PC-9 (cell line): Measurements from ENCODE around the gene STK10.

Experiments
- CTCF ChIP-seq: fragments of 200-600 bp; sonication (generic); conservative IDR thresholded peaks from 2 replicates; pipeline ENCODE4 v1.6.1; 2017; ENCODE audit warnings: mixed run types, antibody characterized with exemption, mild to moderate bottlenecking, moderate library complexity
- EZH2 ChIP-seq: fragments of 200-600 bp; sonication (generic); IDR thresholded peaks from 2 replicates; pipeline ENCODE4 v1.8.0; 2017; ENCODE audit warnings: antibody characterized with exemption, low read depth

DNA sequence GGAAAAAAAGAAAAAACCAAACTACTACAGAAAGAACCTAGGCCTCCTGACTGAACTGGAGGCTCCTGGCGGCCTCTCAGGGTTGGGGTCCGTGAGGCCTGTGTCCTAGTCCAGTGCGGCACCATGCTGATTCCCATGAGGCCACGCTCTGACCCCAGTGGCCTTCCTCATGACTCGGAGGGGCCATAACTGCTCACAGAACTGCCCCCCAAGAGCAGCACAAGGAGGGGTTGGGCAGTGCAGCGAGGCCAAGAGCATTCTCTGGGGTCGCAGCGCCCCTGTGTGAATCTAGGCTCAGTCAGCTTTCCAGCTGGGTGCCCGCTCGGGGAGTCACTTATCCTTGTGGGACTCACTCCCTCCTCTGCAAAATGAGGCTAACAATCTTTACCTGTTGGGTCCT is 102.3 kb downstream of the STK10 start:
- TF ChIP-seq CTCF = no peak
- TF ChIP-seq EZH2 = no peak
